Smooth muscle cell (in vitro differentiated cells): ENCODE data around the gene LPCAT1. TPM values are rescaled to one million over a fixed set of nuclear protein-coding genes. Genes with fewer than 3 reads are reported as not detected.

Source experiments
- DNase-seq: peaks from one replicate; lab custom pipeline; 2025; ENCODE audit not compliant: unreplicated experiment; lab: John Stamatoyannopoulos, UW
- H2AFZ ChIP-seq: fragments of 200-600 bp; sonication (generic); 2 replicates; pipeline ENCODE4 v1.6.0; 2016; ENCODE audit warnings: antibody characterized with exemption, low read depth, mild to moderate bottlenecking
- H3F3A ChIP-seq: fragments of 200-600 bp; sonication (generic); 2 replicates; pipeline ENCODE4 v1.6.0; 2017; ENCODE audit warnings: antibody characterized with exemption, low read depth
- H3K27ac ChIP-seq: fragments of 200-600 bp; sonication (generic); 2 replicates; pipeline ENCODE4 v1.5.1; 2016; ENCODE audit warnings: low read depth, mild to moderate bottlenecking
- H3K27me3 ChIP-seq: fragments of 200-600 bp; sonication (generic); 2 replicates; pipeline ENCODE4 v1.6.1; 2016; ENCODE audit warnings: low read depth, mild to moderate bottlenecking
- H3K36me3 ChIP-seq: fragments of 200-600 bp; sonication (generic); 2 replicates; pipeline ENCODE4 v1.5.1; 2016; ENCODE audit warnings: low read depth
- H3K4me1 ChIP-seq: fragments of 200-600 bp; sonication (generic); 2 replicates; pipeline ENCODE4 v1.5.1; 2016; ENCODE audit warnings: low read depth
- H3K4me2 ChIP-seq: fragments of 200-600 bp; sonication (generic); 2 replicates; pipeline ENCODE4 v1.6.0; 2016; ENCODE audit warnings: mild to moderate bottlenecking
- H3K4me3 ChIP-seq: fragments of 200-600 bp; sonication (generic); 2 replicates; pipeline ENCODE4 v1.5.1; 2016; ENCODE audit warnings: mild to moderate bottlenecking
- H3K79me2 ChIP-seq: fragments of 200-600 bp; sonication (generic); 2 replicates; pipeline ENCODE4 v1.6.0; 2016; ENCODE audit warnings: low read depth, mild to moderate bottlenecking
- H3K9ac ChIP-seq: fragments of 200-600 bp; sonication (generic); 2 replicates; pipeline ENCODE4 v1.6.0; 2016; ENCODE audit warnings: low read depth
- H3K9me3 ChIP-seq: fragments of 200-600 bp; sonication (generic); replicated peaks from 2 replicates; pipeline ENCODE4 v1.5.1; 2016; ENCODE audit warnings: low read depth
- H4K20me1 ChIP-seq: fragments of 200-600 bp; sonication (generic); 2 replicates; pipeline ENCODE4 v1.6.0; 2016; ENCODE audit warnings: low read depth
- CTCF ChIP-seq: fragments of 200-600 bp; sonication (generic); IDR thresholded peaks from 2 replicates; pipeline ENCODE4 v1.5.1; 2017; ENCODE audit warnings: borderline replicate concordance, mild to moderate bottlenecking, antibody characterized with exemption; ENCODE audit not compliant: insufficient read depth, poor library complexity, severe bottlenecking
- WGBS: methylation state at CpG from one replicate; pipeline ENCODE4 v1.1.7; 2016; ENCODE audit warnings: low lambda C conversion rate; 5-methylcytosine and 5-hydroxymethylcytosine counted together
- polyA plus RNA-seq: library from polyadenylated mRNA; unstranded; fragments of >200 nt; fragmentation: Nextera tagmentation; extraction: Ambion mirVana; gene quantifications from 2 replicates; pipeline ENCODE4 v1.2.1, GENCODE V29; 2016
- total RNA-seq: library from RNA; depleted of rRNA; stranded (reverse); fragments of >200 nt; gene quantifications from 2 replicates; pipeline ENCODE4 v1.2.3, GENCODE V29; 2014

LPCAT1 gene
- total and polyA plus RNA-seq, 2 experiments from 2014 or later: 42.7 to 50.1 TPM

DNA sequence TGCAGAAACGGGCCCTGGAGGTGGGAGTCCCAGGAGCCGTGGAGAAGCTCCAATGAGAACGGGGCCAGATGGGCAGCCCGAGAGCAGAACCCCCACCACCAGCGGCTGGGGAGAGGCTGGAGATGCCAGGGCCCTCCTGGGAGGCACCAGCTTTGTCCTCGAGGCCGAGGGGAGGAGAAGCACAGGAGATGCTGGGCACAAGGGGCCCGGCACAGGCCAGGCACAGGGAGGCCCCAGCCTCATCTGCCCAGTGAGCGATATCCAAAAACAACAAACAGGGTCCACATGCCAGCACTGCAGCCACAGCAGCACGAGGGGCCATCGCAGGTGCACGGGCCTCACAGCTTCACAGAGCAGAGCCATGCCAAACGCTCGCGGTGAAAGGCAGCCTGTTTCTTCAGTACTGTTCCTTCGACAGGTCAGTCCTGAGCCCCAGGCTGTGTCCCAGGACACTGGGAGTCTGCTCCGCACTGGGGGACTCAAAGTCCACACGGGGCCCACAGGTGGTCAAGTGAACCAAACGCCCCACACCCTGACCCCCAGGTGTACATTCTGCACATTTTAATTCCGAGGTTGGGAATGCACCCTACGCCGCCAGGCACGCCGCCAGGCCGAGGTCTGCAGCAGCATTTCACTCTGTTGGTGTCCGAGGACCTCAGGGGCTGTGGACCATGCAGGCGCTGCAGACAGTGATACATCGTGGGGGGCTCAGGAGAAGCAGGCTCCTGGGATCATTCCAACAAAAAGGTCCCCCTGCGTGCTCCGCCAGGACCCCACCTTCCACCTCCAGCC is 9.5 kb downstream of the LPCAT1 start:
- peaks cover 33% of the 10 kb centered on the region for H3K4me1 ChIP-seq
- no peak overlapping the region for H3K4me2 ChIP-seq
- no peaks in the 10 kb centered on the region for H3K27me3 ChIP-seq
- no peak overlapping the region for H3K4me3 ChIP-seq
- peak overlapping the region; percentile 99 for H3K27ac ChIP-seq
- peaks cover 100% of the 10 kb centered on the region for H4K20me1 ChIP-seq
- peaks cover 92% of the 10 kb centered on the region for H3K79me2 ChIP-seq
- no peak for TF ChIP-seq CTCF
- H3K9me3 ChIP-seq: no peaks in the 10 kb centered on the region
- no peak overlapping the region for H3K9ac ChIP-seq
- H2AFZ ChIP-seq: no peak overlapping the region
- H3F3A ChIP-seq: peaks cover 4% of the 10 kb centered on the region
- no peak for DNase-seq
- H3K36me3 ChIP-seq: no peaks in the 10 kb centered on the region
- WGBS: 78% methylated on average over 30 of the region's 30 CpGs

DNA sequence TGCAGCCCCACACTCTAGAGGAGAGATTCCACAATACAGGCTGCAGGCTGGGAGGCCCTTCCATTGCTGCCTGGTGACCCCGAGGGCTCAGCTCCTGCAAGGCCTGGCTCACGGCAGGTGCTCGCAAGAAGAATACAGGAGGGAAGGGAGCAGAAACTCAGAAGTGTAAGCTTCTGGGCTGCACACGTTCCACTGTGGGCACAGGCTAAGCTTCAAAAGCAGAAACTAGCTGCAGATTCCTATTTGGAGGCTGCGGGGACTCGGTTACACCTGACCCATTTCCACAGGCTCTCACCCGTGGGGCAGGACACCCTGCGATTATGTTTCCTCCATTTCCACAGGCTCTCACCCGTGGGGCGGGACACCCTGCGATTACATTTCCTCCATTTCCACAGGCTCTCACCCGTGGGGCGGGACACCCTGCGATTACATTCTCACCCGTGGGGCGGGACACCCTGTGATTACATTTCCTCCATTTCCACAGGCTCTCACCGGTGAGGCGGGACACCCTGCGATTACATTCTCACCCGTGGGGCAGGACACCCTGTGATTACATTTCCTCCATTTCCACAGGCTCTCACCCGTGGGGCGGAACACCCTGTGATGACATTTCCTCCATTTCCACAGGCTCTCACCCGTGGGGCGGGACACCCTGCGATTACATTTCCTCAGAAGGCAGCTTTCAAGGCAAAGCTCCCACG is 10.3 kb downstream of the LPCAT1 start:
- Histone ChIP-seq H3K9me3 (no peaks in the 10 kb centered on the region), H3K4me3 (no peak overlapping the region), H3K4me2 (no peak overlapping the region), H3K9ac (no peak overlapping the region), H3K27ac (no peak overlapping the region), H3K27me3 (no peaks in the 10 kb centered on the region), H3K79me2 (peaks cover 92% of the 10 kb centered on the region), H4K20me1 (peaks cover 100% of the 10 kb centered on the region), H3K4me1 (peaks cover 33% of the 10 kb centered on the region), H2AFZ (no peak overlapping the region), H3K36me3 (no peaks in the 10 kb centered on the region), H3F3A (peaks cover 4% of the 10 kb centered on the region)
- WGBS: 86% methylated on average over 26 of the region's 26 CpGs
- no peak for DNase-seq
- no peak for TF ChIP-seq CTCF

- no peak for TF ChIP-seq CTCF
- Histone ChIP-seq H3K79me2 (peaks cover 92% of the 10 kb centered on the region), H3K4me2 (no peak overlapping the region), H3K27ac (no peak overlapping the region), H3K9me3 (no peaks in the 10 kb centered on the region), H3F3A (peaks cover 4% of the 10 kb centered on the region), H2AFZ (no peak overlapping the region), H4K20me1 (peaks cover 100% of the 10 kb centered on the region), H3K9ac (no peak overlapping the region), H3K36me3 (no peaks in the 10 kb centered on the region), H3K27me3 (no peaks in the 10 kb centered on the region), H3K4me1 (peaks cover 31% of the 10 kb centered on the region), H3K4me3 (no peak overlapping the region)
- DNase-seq: no peak
- WGBS: 95% methylated on average over 25 of the region's 25 CpGs
These were observed 11.0 kb downstream of the LPCAT1 start for GRCh38 chr5:1512541-1513291.
